ENCODE measurements around the gene CDYL2.

DNA sequence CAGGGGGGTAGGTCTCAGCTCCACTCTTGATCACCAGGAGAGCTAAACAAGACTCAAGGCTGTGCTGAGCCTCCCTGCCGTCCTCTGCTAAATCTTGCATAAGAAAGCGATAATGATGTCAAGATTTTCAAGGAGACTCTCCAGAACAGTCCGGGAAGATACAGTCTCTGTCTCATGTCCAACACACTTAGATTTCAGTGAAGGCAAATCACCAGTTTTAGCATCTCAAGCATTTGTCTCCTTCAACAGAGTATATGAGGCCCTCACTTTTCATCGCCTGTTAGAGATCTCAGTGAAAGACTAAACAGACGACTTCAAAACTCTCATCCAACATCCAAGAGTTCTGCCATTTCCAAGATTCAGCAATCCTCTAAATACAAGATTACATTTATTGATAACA is 13.6 kb downstream of the CDYL2 start:
- no peak for TF ChIP-seq GATA2 (IDR thresholded peaks at IDR 0.05; ENCODE audit: low read depth, low read length)
- no peak for TF ChIP-seq GATA3 (IDR thresholded peaks at IDR 0.05; ENCODE audit: low read depth, low read length)
